Gastroesophageal sphincter (tissue), 4 donors: ENCODE measurements around the gene WBP1L. TPM values are rescaled to one million over a fixed set of nuclear protein-coding genes. Genes with fewer than 3 reads are reported as not detected.
"Not testable (repeated sequence)": the region's sequence is repeated elsewhere in the genome, so short reads cannot be mapped to it uniquely, and the experiment has no call there.

Experiments used
- ATAC-seq: fragments of 150-250 bp; one replicate; pipeline ENCODE4 v1.9.1; 2016; ENCODE audit warnings: mild to moderate bottlenecking, moderate library complexity
- H3K27ac ChIP-seq, 4 donors: fragments of 200-600 bp; sonication (generic) in 3 of 4; 1 replicate in 3 of 4; 2 replicates in 1 of 4; pipeline ENCODE4 v1.5.1; 2016 to 2019
- H3K27me3 ChIP-seq: fragments of 200-600 bp; sonication (generic); one replicate; pipeline ENCODE4 v1.5.1; 2019
- H3K36me3 ChIP-seq, 2 donors: fragments of 200-600 bp; sonication (generic); one replicate each; pipeline ENCODE4 v1.5.1; 2019; ENCODE audit warnings: control low read depth in 1 of 2
- H3K4me1 ChIP-seq, 3 donors: fragments of 200-600 bp; sonication (generic); 1 replicate in 2 of 3; 2 replicates in 1 of 3; pipeline ENCODE4 v1.5.1; 2016 to 2019; ENCODE audit warnings: control low read depth in 2 of 3
- H3K4me3 ChIP-seq, 2 donors: fragments of 200-600 bp; sonication (generic); one replicate each; pipeline ENCODE4 v1.5.1; 2019; ENCODE audit warnings: mild to moderate bottlenecking in 1 of 2, moderate library complexity in 1 of 2
- H3K9me3 ChIP-seq, 3 donors: fragments of 200-600 bp; sonication (generic); one replicate each; pipeline ENCODE4 v1.5.1; 2017 to 2019; ENCODE audit warnings: control low read depth in 2 of 3
- EP300 ChIP-seq: sonication (generic); formaldehyde crosslinking; IDR thresholded peaks from one replicate; pipeline ENCODE4 v1.6.1; 2017; ENCODE audit warnings: antibody characterized with exemption, mild to moderate bottlenecking
- POLR2A ChIP-seq, 2 donors: fragments of 450-650 bp; IDR thresholded peaks; one replicate each; pipeline ENCODE4 v1.6.1; 2017; ENCODE audit warnings: antibody characterized with exemption in 2 of 2, mild to moderate bottlenecking in 2 of 2, moderate library complexity in 1 of 2
- POLR2AphosphoS5 ChIP-seq: sonication (generic); formaldehyde crosslinking; IDR thresholded peaks from one replicate; pipeline ENCODE4 v1.6.1; 2017; ENCODE audit warnings: antibody characterized with exemption
- WGBS, 2 donors: methylation state at CpG; one replicate each; pipeline ENCODE4 v1.1.5; 2018; ENCODE audit warnings: low coverage in 1 of 2; 5-methylcytosine and 5-hydroxymethylcytosine counted together
- total RNA-seq, 4 donors: library from RNA; depleted of rRNA; stranded (reverse); fragments of >200 nt; gene quantifications; one replicate each; pipeline ENCODE4 v1.1.0, GENCODE V29; 2016
- TF ChIP-seq, protein P1 (sequence below), 4 experiments: fragments of 200-600 bp in 2 of 4; fragments of 450-650 bp in 2 of 4; sonication (generic) in 1 of 4; IDR thresholded peaks; one replicate each; pipeline ENCODE4 v1.5.1; 2017 to 2019; ENCODE audit warnings: antibody characterized with exemption in 4 of 4, mild to moderate bottlenecking in 2 of 4, moderate library complexity in 2 of 4

The WBP1L gene
- 100 to 1,000 TPM; 125 to 142 (median 132) TPM for total RNA-seq

GRCh38 chr10:102743588-102744373 lies at the start of gene WBP1L:
WBP1L (plus strand) TSS chr10:102743948; CDS start chr10:102744054, 106 bp downstream.
- ATAC-seq = peak; percentile 99
- TF ChIP-seq POLR2AphosphoS5 (peak; percentile 100), EP300 (no peak), POLR2A (IDR thresholded peaks at IDR 0.05) (peak; percentile 90 to 93)
- TF ChIP-seq, protein P1, sequence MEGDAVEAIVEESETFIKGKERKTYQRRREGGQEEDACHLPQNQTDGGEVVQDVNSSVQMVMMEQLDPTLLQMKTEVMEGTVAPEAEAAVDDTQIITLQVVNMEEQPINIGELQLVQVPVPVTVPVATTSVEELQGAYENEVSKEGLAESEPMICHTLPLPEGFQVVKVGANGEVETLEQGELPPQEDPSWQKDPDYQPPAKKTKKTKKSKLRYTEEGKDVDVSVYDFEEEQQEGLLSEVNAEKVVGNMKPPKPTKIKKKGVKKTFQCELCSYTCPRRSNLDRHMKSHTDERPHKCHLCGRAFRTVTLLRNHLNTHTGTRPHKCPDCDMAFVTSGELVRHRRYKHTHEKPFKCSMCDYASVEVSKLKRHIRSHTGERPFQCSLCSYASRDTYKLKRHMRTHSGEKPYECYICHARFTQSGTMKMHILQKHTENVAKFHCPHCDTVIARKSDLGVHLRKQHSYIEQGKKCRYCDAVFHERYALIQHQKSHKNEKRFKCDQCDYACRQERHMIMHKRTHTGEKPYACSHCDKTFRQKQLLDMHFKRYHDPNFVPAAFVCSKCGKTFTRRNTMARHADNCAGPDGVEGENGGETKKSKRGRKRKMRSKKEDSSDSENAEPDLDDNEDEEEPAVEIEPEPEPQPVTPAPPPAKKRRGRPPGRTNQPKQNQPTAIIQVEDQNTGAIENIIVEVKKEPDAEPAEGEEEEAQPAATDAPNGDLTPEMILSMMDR (IDR thresholded peaks at IDR 0.05) = peak in 1 of 4 experiments; percentile 8
- Histone ChIP-seq H3K27me3 (no peaks in the 10 kb centered on the region), H3K4me1 (peaks cover 0 to 40% (median 0%) of the 10 kb centered on the region in 3 donors), H3K4me3 (peak within 1 kb of the TSS; percentile 71 to 88), H3K36me3 (no peaks in the 10 kb centered on the region), H3K27ac (peak within 1 kb of the TSS; percentile 83 to 97 (median 92)), H3K9me3 (no peaks in the 10 kb centered on the region)
- WGBS, 2 donors = 0% methylated on average over 18 to 30 of the region's 37 CpGs

GRCh38 chr10:102695401-102695800 lies 48.3 kb upstream of the WBP1L start:
- H3K36me3 ChIP-seq = peaks cover 0 to 77% of the 10 kb centered on the region in 2 donors
- not testable (repeated sequence) for H3K4me3 ChIP-seq

DNA sequence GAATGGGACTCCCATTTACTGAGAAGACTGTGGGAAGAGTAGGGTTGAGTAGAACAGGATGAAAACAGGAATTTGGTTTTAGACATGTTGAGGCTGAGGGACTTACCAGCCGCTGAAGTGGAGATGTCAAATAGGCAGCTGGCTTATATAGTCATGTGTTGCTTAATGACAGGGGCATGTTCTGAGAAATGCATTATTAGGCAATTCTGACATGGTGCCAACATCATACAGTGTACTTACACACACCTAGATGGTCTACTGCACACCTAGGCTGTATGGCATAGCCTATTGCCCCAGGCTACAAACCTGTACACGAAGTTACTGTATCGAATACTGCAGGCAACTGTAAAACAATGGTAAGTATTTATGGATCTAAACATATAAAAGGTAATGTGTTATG lies 47.0 kb upstream of the WBP1L start:
- H3K36me3 ChIP-seq = peaks cover 0 to 85% of the 10 kb centered on the region in 2 donors
- H3K4me1 ChIP-seq = no peaks in the 10 kb centered on the region
- no peak overlapping the region for H3K27ac ChIP-seq
- no peaks in the 10 kb centered on the region for H3K9me3 ChIP-seq
- WGBS, 2 donors = 97 to 100% methylated on average over 3 of the region's 3 CpGs
- ATAC-seq = no peak
- H3K27me3 ChIP-seq = no peaks in the 10 kb centered on the region
- no peak overlapping the region for H3K4me3 ChIP-seq
- TF ChIP-seq, protein P1 (IDR thresholded peaks at IDR 0.05) = no peak
- no peak for TF ChIP-seq POLR2A (IDR thresholded peaks at IDR 0.05)
- TF ChIP-seq EP300 = no peak
- TF ChIP-seq POLR2AphosphoS5 = no peak

More at GRCh38 chr10:102695401-102695800, 48.3 kb upstream of the WBP1L start:
- H3K27ac ChIP-seq, ATAC-seq, H3K9me3 ChIP-seq, H3K4me1 ChIP-seq, H3K27me3 ChIP-seq: not testable (repeated sequence)
- 98 to 100% methylated on average over 6 to 10 of the region's 10 CpGs for WGBS, 2 donors

DNA sequence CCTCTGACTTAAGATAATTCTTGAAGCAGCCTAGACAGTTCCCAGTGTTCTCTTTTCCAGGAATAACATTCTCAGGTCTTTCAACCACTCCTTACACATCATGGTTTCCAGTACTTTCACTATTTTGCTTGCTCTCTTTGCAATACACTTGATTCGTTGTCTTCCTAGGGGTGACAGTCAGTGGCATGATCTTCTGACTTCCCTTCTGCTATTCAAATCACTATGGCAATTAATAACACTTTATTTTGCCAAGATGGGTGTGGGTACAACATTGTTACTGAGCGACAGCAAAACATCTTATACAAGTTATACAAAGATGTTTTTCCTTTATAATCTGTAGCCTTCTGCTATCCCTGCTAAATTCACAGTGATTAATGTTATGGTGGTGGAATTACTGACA lies 44.9 kb upstream of the WBP1L start:
- ATAC-seq = no peak
- Histone ChIP-seq H3K36me3 (peaks cover 0 to 65% of the 10 kb centered on the region in 2 donors), H3K4me3 (no peak overlapping the region), H3K27ac (no peak overlapping the region), H3K9me3 (no peaks in the 10 kb centered on the region), H3K27me3 (no peaks in the 10 kb centered on the region), H3K4me1 (no peaks in the 10 kb centered on the region)
- TF ChIP-seq POLR2A (IDR thresholded peaks at IDR 0.05) (no peak), POLR2AphosphoS5 (no peak), EP300 (no peak)
- 76 to 80% methylated on average over 2 of the region's 2 CpGs for WGBS, 2 donors

GRCh38 chr10:102701272-102701671 lies 42.5 kb upstream of the WBP1L start:
- 61 to 79% methylated on average over 2 of the region's 3 CpGs for WGBS, 2 donors
- Histone ChIP-seq H3K4me1 (peaks cover 0 to 8% (median 0%) of the 10 kb centered on the region in 3 donors), H3K27ac (no peak overlapping the region), H3K27me3 (no peaks in the 10 kb centered on the region), H3K36me3 (peaks cover 0 to 53% of the 10 kb centered on the region in 2 donors), H3K9me3 (no peaks in the 10 kb centered on the region), H3K4me3 (no peak overlapping the region)
- no peak for ATAC-seq
- TF ChIP-seq, protein P1 (IDR thresholded peaks at IDR 0.05) = no peak
- TF ChIP-seq EP300 (no peak), POLR2AphosphoS5 (no peak), POLR2A (IDR thresholded peaks at IDR 0.05) (no peak)

- peaks cover 0 to 8% (median 0%) of the 10 kb centered on the region in 3 donors for H3K4me1 ChIP-seq
- H3K27me3 ChIP-seq = no peaks in the 10 kb centered on the region
- H3K4me3 ChIP-seq = no peak overlapping the region
- 91 to 95% methylated on average over 2 to 3 of the region's 3 CpGs for WGBS, 2 donors
- H3K36me3 ChIP-seq = peaks cover 0 to 48% of the 10 kb centered on the region in 2 donors
- TF ChIP-seq POLR2AphosphoS5 (no peak), POLR2A (IDR thresholded peaks at IDR 0.05) (no peak), EP300 (no peak)
- TF ChIP-seq, protein P1 (IDR thresholded peaks at IDR 0.05) = no peak
- no peak overlapping the region for H3K27ac ChIP-seq
- H3K9me3 ChIP-seq = no peaks in the 10 kb centered on the region
- no peak for ATAC-seq
Observed at GRCh38 chr10:102701796-102702195, 42.0 kb upstream of the WBP1L start.
